Nephron progenitor cell (in vitro differentiated cells): Measurements from ENCODE around the gene CYSRT1.

Experiments
- DNase-seq: peaks from one replicate; pipeline ENCODE4 v3.0.0; 2021
- H3K27ac Mint-ChIP-seq: 2 replicates; pipeline ENCODE4 v1.8.0; 2021; ENCODE audit warnings: mild to moderate bottlenecking, moderate library complexity, mixed read lengths
- H3K27me3 Mint-ChIP-seq: 2 replicates; pipeline ENCODE4 v1.8.0; 2021; ENCODE audit warnings: mild to moderate bottlenecking, low read depth, mixed read lengths; ENCODE audit not compliant: poor library complexity
- H3K36me3 Mint-ChIP-seq: 2 replicates; pipeline ENCODE4 v1.8.0; 2021; ENCODE audit warnings: low read depth, mixed read lengths
- H3K4me1 Mint-ChIP-seq: 2 replicates; pipeline ENCODE4 v1.8.0; 2021; ENCODE audit warnings: mixed read lengths
- H3K4me3 Mint-ChIP-seq: 2 replicates; pipeline ENCODE4 v1.8.0; 2021; ENCODE audit warnings: mild to moderate bottlenecking, moderate library complexity, mixed read lengths
- H3K9me3 Mint-ChIP-seq: 2 replicates; pipeline ENCODE4 v1.8.0; 2021; ENCODE audit warnings: mild to moderate bottlenecking, moderate library complexity, mixed read lengths
- TF ChIP-seq, protein P1 (sequence below): fragments of 200-600 bp; sonication (generic); IDR thresholded peaks from 2 replicates; pipeline ENCODE4 v1.5.0; 2021; ENCODE audit warnings: antibody characterized with exemption

Gene CYSRT1

DNA sequence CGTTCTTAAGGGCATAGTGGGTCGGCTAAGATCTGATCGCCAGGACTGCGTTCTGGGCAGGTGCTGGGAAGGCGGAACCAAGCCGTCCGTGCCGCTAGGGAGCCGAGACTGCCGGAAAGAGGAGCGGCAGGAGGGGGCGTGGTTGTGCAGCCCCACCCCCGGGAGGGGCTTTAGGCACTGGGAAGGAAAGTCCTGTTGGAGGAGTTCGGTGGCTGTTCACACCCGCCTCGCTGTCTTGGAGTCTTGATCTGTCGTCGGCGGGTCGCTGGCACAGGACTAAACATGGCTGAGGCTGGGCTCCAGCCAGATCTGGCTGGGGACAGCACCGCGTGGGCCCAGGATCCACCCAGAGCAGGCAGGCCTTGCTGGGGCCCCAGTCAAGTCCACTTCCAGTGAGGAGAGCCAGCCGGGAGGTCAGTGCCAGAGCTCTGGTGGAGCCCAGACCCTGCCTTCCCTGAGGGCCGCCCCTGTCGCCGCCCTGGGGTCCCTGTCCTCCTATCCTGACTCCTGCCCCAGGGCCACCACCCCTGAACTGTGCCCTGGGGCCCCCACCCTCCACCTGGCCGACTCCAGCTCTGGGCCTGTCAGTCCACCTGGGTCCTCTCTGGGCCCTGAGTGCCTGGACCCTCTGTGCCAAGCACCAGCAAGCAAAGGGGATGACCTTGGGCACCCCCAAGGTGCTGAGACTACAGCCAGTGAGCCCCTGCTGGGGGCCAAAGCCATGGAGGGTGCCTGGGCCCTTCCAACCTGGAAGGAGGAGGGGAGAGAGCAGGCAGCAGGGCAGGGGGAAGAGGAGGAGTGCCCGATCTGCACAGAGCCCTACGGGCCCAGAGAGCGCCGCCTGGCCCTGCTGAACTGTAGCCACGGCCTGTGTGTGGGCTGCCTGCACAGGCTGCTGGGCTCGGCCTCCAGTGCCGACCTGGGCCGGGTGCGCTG is 7.4 kb upstream of the CYSRT1 start:
- peaks cover 9% of the 10 kb centered on the region for H3K4me1 Mint-ChIP-seq
- no peak overlapping the region for H3K27ac Mint-ChIP-seq
- TF ChIP-seq, protein P1, sequence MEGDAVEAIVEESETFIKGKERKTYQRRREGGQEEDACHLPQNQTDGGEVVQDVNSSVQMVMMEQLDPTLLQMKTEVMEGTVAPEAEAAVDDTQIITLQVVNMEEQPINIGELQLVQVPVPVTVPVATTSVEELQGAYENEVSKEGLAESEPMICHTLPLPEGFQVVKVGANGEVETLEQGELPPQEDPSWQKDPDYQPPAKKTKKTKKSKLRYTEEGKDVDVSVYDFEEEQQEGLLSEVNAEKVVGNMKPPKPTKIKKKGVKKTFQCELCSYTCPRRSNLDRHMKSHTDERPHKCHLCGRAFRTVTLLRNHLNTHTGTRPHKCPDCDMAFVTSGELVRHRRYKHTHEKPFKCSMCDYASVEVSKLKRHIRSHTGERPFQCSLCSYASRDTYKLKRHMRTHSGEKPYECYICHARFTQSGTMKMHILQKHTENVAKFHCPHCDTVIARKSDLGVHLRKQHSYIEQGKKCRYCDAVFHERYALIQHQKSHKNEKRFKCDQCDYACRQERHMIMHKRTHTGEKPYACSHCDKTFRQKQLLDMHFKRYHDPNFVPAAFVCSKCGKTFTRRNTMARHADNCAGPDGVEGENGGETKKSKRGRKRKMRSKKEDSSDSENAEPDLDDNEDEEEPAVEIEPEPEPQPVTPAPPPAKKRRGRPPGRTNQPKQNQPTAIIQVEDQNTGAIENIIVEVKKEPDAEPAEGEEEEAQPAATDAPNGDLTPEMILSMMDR = no peak
- no peaks in the 10 kb centered on the region for H3K9me3 Mint-ChIP-seq
- peaks cover 4% of the 10 kb centered on the region for H3K36me3 Mint-ChIP-seq
- peak; percentile 70 for DNase-seq
- no peaks in the 10 kb centered on the region for H3K27me3 Mint-ChIP-seq
- no peak overlapping the region for H3K4me3 Mint-ChIP-seq

DNA sequence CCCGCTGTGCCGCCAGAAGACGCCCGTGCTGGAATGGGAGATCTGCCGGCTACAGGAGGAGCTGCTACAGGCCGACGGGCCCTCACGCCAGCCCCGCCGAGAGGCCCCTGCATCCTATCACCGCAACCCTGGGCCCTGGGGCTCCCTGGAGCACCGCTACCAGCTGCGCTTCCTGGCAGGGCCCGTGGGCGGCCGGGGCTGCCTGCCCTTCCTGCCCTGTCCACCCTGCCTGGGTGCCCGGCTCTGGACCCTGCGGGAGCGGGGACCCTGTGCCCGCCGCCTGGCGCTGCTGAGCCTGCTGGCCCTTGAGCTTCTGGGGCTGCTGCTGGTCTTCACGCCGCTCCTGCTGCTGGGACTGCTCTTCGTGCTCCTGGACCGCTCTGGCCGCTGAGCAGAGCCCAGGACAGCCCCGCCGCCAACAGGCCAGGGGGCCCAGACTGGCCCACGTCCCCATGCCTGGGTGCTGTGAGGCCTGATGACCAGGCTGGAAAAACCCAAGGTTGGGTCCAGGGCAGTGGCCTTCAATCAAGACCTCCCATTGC is 6.7 kb upstream of the CYSRT1 start:
- H3K36me3 Mint-ChIP-seq = no peaks in the 10 kb centered on the region
- H3K27ac Mint-ChIP-seq = no peak overlapping the region
- no peaks in the 10 kb centered on the region for H3K9me3 Mint-ChIP-seq
- no peak overlapping the region for H3K4me3 Mint-ChIP-seq
- peaks cover 4% of the 10 kb centered on the region for H3K27me3 Mint-ChIP-seq
- H3K4me1 Mint-ChIP-seq = peaks cover 9% of the 10 kb centered on the region
- TF ChIP-seq, protein P1 = no peak
- no peak for DNase-seq

DNA sequence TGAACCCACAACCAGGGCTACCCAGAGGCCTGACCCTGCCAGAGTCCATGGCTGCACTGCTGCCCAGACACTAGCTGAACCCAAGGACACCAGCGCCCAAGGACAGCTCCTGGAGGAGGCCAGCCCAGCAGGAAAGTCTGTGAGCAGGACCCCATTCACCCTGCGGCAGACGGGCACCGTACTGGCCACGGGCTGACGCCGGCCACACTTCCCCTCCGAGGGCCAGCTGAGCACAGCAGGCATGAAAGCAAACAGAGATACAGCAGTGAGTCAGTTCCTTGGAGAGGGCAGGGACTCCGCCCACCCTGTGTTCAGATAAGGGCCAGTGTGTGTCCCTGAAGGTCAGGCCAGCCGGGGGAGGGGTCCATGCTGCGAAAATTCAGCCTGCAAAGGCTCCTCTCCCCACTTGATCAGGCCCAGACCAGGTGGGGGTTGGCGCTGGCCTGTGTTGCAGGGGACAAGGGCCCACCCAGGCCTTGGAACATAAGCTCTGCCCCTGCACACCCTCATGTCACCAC is 6.2 kb upstream of the CYSRT1 start:
- Mint-ChIP-seq H3K4me3 (no peak overlapping the region), H3K27me3 (peaks cover 4% of the 10 kb centered on the region), H3K4me1 (peaks cover 9% of the 10 kb centered on the region), H3K36me3 (no peaks in the 10 kb centered on the region), H3K27ac (no peak overlapping the region), H3K9me3 (no peaks in the 10 kb centered on the region)
- no peak for DNase-seq
- TF ChIP-seq, protein P1 = no peak

DNA sequence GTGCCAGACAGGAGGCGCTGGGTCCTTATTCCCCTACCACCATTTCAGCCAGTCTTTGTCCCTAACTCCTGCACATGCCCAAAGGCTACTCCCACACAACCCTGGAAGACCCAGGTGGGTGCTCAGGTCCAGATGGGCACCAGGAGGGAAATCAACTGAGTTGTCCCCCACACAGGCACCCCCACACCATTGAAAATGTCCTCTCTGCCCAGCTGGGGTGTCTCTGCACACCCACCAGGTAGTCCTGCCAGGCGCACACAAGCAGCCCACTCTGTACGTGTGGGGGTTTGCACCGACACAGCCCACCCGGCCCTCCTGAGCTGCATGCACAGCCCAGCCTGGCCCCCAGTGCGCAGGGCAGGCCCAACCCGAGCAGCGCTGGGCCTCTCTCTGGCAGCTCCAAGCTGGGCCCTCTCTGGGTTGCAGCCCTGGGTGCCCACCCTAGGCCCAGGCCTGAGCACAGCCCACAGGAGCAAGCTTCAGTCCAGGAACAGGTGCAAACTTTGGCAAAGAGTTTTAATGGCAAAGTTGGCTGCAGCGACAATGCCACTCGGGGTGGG is 5.1 kb upstream of the CYSRT1 start:
- no peaks in the 10 kb centered on the region for H3K36me3 Mint-ChIP-seq
- H3K4me1 Mint-ChIP-seq = peaks cover 9% of the 10 kb centered on the region
- peaks cover 4% of the 10 kb centered on the region for H3K27me3 Mint-ChIP-seq
- TF ChIP-seq, protein P1 = no peak
- DNase-seq = no peak
- H3K4me3 Mint-ChIP-seq = no peak overlapping the region
- no peaks in the 10 kb centered on the region for H3K9me3 Mint-ChIP-seq
- no peak overlapping the region for H3K27ac Mint-ChIP-seq

DNA sequence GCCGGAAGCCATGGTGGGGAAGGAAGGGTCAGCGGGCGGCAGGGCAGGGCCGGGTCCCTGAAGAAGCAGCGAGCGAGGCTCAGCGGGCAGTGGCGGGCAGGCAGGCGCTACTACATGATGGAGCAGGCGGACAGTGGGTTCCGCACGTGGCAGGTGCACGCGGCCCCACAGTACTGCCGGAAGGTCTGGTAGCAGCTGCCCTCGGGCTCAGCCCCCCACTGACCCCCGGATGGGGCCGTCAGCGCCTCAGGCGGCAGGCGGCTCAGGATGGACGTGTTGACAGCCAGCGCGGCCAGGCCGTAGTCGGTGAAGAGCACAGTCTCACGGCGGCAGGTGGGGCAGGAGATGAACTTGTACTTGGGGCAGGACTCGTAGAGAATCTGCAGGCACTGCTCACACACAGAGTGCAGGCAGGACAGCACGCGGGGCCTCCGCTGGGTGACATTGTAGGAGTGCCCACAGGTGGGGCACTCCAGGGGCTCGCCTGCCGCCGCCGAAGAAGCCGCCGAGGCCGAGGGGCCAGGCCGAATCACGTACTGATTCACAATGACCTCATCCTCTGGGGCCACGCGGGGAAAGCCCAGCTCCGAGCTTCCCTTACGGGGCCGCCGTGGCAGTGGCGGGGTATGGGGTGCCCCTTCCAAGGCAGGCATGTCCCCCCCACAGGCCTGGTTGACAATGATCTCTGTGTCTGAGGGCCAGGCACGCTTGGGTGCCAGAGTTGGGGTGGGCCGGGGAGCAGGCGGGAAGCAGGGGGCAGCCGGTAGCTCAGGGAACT is 4.5 kb upstream of the CYSRT1 start:
- no peak for DNase-seq
- Mint-ChIP-seq H3K36me3 (no peaks in the 10 kb centered on the region), H3K9me3 (no peaks in the 10 kb centered on the region), H3K4me3 (peak overlapping the region; percentile 44), H3K4me1 (peaks cover 9% of the 10 kb centered on the region), H3K27me3 (peaks cover 4% of the 10 kb centered on the region), H3K27ac (no peak overlapping the region)
- TF ChIP-seq, protein P1 = no peak
